Heart right ventricle (tissue), 16 donors: ENCODE measurements around the gene EBF3. TPM values are rescaled to one million over a fixed set of nuclear protein-coding genes. Genes with fewer than 3 reads are reported as not detected.

ENCODE experiments used
- ATAC-seq, 8 donors: fragments of 200-7000 bp; cut with Tn5 transposase; one replicate each; pipeline ENCODE4 v1.9.1; 2020; ENCODE audit warnings: mild to moderate bottlenecking in 8 of 8, moderate library complexity in 8 of 8, moderate number of reproducible peaks in 1 of 8
- DNase-seq, 2 donors: peaks; one replicate each; pipeline ENCODE4 v3.0.0-alpha.2; 2020
- H3K27ac ChIP-seq, 10 donors: fragments of 200-600 bp; sonication (generic) in 2 of 10; one replicate each; pipeline versions ENCODE4 v1.5.0 to v1.8.0; 2020 to 2022; ENCODE audit warnings: mild to moderate bottlenecking in 3 of 10
- H3K27me3 ChIP-seq, 7 donors: fragments of 200-600 bp; one replicate each; pipeline ENCODE4 v1.8.0; 2021 to 2022; ENCODE audit warnings: mild to moderate bottlenecking in 2 of 7
- H3K36me3 ChIP-seq, 9 donors: fragments of 200-600 bp; sonication (generic) in 1 of 9; one replicate each; pipeline versions ENCODE4 v1.5.0 to v1.8.0; 2020 to 2022; ENCODE audit warnings: mild to moderate bottlenecking in 2 of 9
- H3K4me1 ChIP-seq, 9 donors: fragments of 200-600 bp; sonication (generic) in 1 of 9; one replicate each; pipeline versions ENCODE4 v1.5.0 to v1.8.0; 2020 to 2022; ENCODE audit warnings: mild to moderate bottlenecking in 4 of 9
- H3K4me3 ChIP-seq, 10 donors: fragments of 200-600 bp; sonication (generic) in 2 of 10; one replicate each; pipeline versions ENCODE4 v1.5.0 to v1.8.0; 2020 to 2022; ENCODE audit warnings: mild to moderate bottlenecking in 7 of 10, moderate library complexity in 2 of 10
- H3K9me3 ChIP-seq, 11 donors: fragments of 200-600 bp in 10 of 11; sonication (generic) in 2 of 11; one replicate each; pipeline versions ENCODE4 v1.5.0 to v1.8.0; 2013 to 2022; ENCODE audit warnings: mild to moderate bottlenecking in 2 of 11, control low read depth in 1 of 11, moderate library complexity in 1 of 11
- CTCF ChIP-seq, 9 donors: fragments of 200-600 bp; sonication (generic) in 2 of 9; IDR thresholded peaks; one replicate each; pipeline versions ENCODE4 v1.5.0 to v1.8.0; 2021 to 2022; ENCODE audit warnings: antibody characterized with exemption in 9 of 9, mild to moderate bottlenecking in 5 of 9, moderate library complexity in 1 of 9
- WGBS, 2 donors: extraction: QIAGEN DNeasy Blood & Tissue Kit; methylation state at CpG; one replicate each; pipeline ENCODE4 v1.1.7; 2013; ENCODE audit warnings: inconsistent platforms in 1 of 2; 5-methylcytosine and 5-hydroxymethylcytosine counted together
- intact Hi-C, 10 donors: fragments of 100-400 bp; cut with DNase I; formaldehyde crosslinking; loops; one replicate each; pipeline versions ENCODE4 v1.11.1 to v1.14.2; 2022
- polyA plus RNA-seq, 2 donors: library from polyadenylated mRNA; stranded (reverse); fragments of 200-250 nt; gene quantifications; one replicate each; pipeline ENCODE4 v1.2.3, GENCODE V29; 2013
- total RNA-seq, 10 donors: library from RNA; stranded (reverse); fragmentation: NEBNext Ultra II Directional in 3 of 10; extraction: Animal tissue kit (Norgen Biotek cat#: 25700) in 3 of 10; gene quantifications; one replicate each; pipeline versions ENCODE4 v1.2.1 to v1.2.4, GENCODE V29; 2021 to 2023
- donor health status: Arrhythmogenic right ventricular cardiomyopathy.
- donor health status: ischemic (EF 13 %, LVEDD 7.1; RV severe dilation, severe dysfunction).
- donor health status: healthy with polysubstance abuse.
- donor health status: DM: no; HTN: yes; CAD: no.
- donor health status: DM: no; HTN: no; CAD: no.
- donor health status: ischemic (EF 25% LVEDD 6.9; RV normal size, moderate dysfunction).
- donor health status: ischemic (EF 25% LVEDD 5.7; RV mildly dilated, moderate dysfunction).
- donor health status: healthy.
- donor health status: DM: yes; HTN: yes; CAD: no.
- donor health status: Ischemic cardiomyopathy.
- donor health status: ischemic (EF 35%, LVEDD 5.7; RV mildly dilated, moderate dysfunction).
- donor health status: nonischemic (EF 11% LVEDD 7.7; RV severe dilation, severe dysfunction).
- donor health status: DM: yes; HTN: yes; CAD: no.
- donor health status: PGD.
- donor health status: ischemic (EF 29% LVEDD 5.4; RV normal size, mild dysfunction).
- donor health status: nonischemic (EF 23%, LVEDD 6.1; RV moderate dilation, normal function).

EBF3 gene
- total and polyA plus RNA-seq, 12 donors = 3.9 to 12.2 (median 5.6) TPM

DNA sequence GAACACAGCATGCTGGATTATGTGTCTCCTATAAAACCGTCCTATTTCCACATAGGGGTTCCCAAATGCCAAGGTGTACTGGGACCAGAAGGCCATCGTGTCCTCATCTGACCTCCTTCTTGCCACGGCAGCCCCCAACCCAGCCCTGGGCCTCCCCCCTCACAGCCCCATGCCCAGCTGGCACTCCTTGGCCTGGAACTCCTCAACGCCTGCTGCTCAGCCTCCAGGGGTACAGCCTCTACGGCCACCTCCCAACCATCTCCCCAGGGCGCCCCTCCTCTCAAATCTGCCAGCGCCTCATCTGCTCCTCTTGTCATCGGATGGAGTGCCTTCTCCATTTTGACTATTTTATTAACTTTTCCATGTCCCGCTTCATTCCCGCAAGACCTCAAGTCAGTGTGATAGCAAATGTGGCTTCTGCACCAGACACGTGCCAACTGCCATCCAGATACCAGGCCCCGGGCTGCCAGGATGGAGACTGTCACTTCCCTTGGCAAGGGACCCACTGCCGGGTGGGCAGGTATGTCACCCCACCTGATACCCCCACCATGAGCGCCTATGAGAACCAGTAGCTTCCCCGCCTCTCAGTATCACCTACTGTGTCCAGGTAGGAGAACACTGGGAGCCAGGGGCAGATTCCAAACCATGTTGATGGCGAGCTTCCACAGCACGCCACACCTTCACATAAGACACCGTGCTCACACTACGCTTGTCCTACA, 106.7 kb downstream of the EBF3 start:
- peaks cover 0 to 78% (median 0%) of the 10 kb centered on the region in 9 donors for H3K36me3 ChIP-seq
- no peak for ATAC-seq
- no peaks in the 10 kb centered on the region for H3K27me3 ChIP-seq
- intact Hi-C loops = loop anchor here in 1 of 10 donors (10.0 kb wide), 1 partner anchor 107 kb away; the partner anchor contains the start of gene EBF3
- no peak overlapping the region for H3K27ac ChIP-seq
- peaks cover 0 to 12% (median 3%) of the 10 kb centered on the region in 11 donors for H3K9me3 ChIP-seq
- no peak overlapping the region for H3K4me3 ChIP-seq
- no peak for TF ChIP-seq CTCF (IDR thresholded peaks at IDR 0.05)
- WGBS, 2 donors = 94 to 97% methylated on average over 19 of the region's 19 CpGs
- peaks cover 0 to 15% (median 0%) of the 10 kb centered on the region in 9 donors for H3K4me1 ChIP-seq
- no peak for DNase-seq

DNA sequence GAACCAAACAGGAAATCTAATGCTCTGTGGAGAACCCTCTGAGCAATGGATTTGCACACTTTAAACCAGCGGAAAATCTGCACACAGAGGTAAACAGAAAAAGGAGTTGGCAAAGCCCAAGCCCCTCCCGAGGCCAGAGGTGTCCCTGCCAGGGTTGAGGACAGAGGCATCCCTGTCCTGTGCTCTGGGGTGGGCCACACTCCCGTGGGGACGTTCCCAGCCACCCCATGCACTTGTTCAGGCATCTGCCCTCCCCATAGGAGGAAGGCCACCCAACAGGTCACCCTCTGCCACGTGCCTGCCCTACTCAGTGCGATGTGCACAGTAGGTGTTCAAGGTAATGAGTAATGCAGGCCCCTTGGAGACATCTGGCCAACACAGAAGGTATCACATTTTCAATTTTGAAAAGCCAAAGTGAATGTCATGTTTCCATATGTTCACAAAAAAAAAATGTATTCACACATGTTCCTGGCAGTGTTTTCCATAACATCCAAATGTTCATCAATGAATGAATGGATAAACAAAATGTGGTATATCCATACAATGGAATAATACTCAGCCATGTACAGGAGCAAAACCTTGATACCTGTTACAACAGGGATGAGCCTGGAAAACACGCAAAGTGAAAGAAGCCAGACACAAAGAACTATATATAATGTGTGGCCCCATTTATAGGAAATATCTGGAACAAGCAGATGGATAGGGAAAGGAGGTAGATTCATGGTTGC, 108.1 kb downstream of the EBF3 start:
- peaks cover 0 to 12% (median 3%) of the 10 kb centered on the region in 11 donors for H3K9me3 ChIP-seq
- H3K4me3 ChIP-seq = no peak overlapping the region
- H3K27me3 ChIP-seq = no peaks in the 10 kb centered on the region
- no peak for TF ChIP-seq CTCF (IDR thresholded peaks at IDR 0.05)
- peaks cover 0 to 76% (median 0%) of the 10 kb centered on the region in 9 donors for H3K36me3 ChIP-seq
- DNase-seq (no peak), ATAC-seq (no peak)
- peaks cover 0 to 15% (median 0%) of the 10 kb centered on the region in 9 donors for H3K4me1 ChIP-seq
- no peak overlapping the region for H3K27ac ChIP-seq
- 87 to 92% methylated on average over 7 of the region's 7 CpGs for WGBS, 2 donors
- intact Hi-C loops = loop anchor here in 1 of 10 donors (10.0 kb wide), 1 partner anchor 109 kb away; the partner anchor contains the start of gene EBF3

DNA sequence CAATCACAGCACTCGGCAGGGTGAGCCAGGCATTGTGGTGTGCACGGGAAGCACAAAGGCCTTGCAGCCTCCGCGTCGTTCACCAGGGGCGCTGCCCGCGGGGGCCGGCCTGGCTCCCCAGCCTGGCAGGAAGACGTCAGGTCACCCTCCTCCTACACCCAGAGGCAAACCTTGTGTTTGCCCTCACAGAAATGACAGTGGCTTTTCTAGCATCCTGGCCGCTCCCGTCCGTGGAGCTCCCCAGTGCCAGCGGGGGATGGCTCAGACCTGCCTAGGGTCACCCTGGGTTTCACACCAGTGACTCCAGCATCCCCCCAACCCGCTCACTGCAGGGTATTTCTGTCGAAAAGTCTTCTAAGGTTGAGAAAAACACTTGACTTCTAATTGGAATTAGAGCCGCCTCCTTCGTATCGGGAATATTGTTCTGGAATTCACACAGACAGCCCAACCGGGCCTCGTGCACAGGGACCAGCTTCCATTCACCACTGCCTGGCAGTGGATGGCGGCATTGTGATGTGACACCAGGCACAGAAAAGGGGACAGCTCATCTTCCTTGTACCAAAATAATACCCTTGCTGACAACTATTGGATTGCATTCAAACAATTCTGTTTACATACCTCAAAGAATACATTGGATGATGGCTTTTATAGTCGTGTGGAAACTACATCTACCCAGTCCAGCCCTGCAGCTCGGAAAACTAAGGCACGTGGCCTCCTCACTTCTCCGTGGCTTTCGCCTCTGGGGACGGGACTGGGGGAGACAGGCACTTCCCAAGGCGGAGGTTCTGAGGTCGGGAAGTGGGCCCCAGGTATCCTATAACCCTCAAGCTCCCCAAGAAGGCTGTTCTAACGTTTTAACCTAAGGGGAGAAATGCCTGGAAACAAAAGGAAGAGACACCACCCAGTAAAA, 109.0 kb downstream of the EBF3 start:
- no peak for ATAC-seq
- no peaks in the 10 kb centered on the region for H3K27me3 ChIP-seq
- H3K4me3 ChIP-seq = no peak overlapping the region
- no peak for TF ChIP-seq CTCF (IDR thresholded peaks at IDR 0.05)
- peaks cover 0 to 73% (median 0%) of the 10 kb centered on the region in 9 donors for H3K36me3 ChIP-seq
- peaks cover 0 to 12% (median 3%) of the 10 kb centered on the region in 11 donors for H3K9me3 ChIP-seq
- intact Hi-C loops = loop anchor here in 1 of 10 donors (10.0 kb wide), 1 partner anchor 110 kb away; the partner anchor contains the start of gene EBF3
- 83 to 87% methylated on average over 31 of the region's 31 CpGs for WGBS, 2 donors
- DNase-seq = no peak
- H3K27ac ChIP-seq = no peak overlapping the region
- H3K4me1 ChIP-seq = peaks cover 0 to 15% (median 0%) of the 10 kb centered on the region in 9 donors
